A549 (cell line): Measurements from ENCODE around the gene VOPP1. TPM values are rescaled to one million over a fixed set of nuclear protein-coding genes. Genes with fewer than 3 reads are reported as not detected.

Experiments
- ATAC-seq, 2 experiments: fragments of 200-7000 bp in 1 of 2; fragments of >200 bp in 1 of 2; cut with Nextera tagmentation in 1 of 2; cut with Tn5 transposase in 1 of 2; 3 replicates each; pipeline versions ENCODE4 v1.8.0 to v1.9.1; 2018 to 2020; ENCODE audit warnings: mild to moderate bottlenecking in 1 of 2, moderate library complexity in 1 of 2
- CTCF ChIA-PET: fragments of 300-600 bp; sonication (Branson Sonifier 250); formaldehyde crosslinking; extraction: SDS; loops from one replicate; lab custom pipeline; 2021; ENCODE audit warnings: antibody characterized with exemption, inconsistent platforms; lab: Yijun Ruan, JAX
- POLR2A ChIA-PET: fragments of 350-600 bp; formaldehyde crosslinking; extraction: SDS; loops from one replicate; lab custom pipeline; 2021; ENCODE audit warnings: antibody characterized with exemption, inconsistent platforms; lab: Yijun Ruan, JAX
- DNase-seq, 2 experiments: peaks; one replicate each; pipeline versions ENCODE4 v3.0.0 to v3.0.0-alpha.2; 2011 to 2016; ENCODE audit warnings: low read depth in 1 of 2, low spot score in 1 of 2
- FAIRE-seq: peaks from 2 replicates; lab custom pipeline; 2011; peaks lifted over from hg19 to GRCh38; lab: Jason Lieb, UNC
- H3K27ac ChIP-seq, 2 experiments: fragments of >200 bp; sonication (Bioruptor Twin); formaldehyde crosslinking; 3 replicates each; pipeline ENCODE4 v1.5.1; 2016 to 2017
- H3K4me1 ChIP-seq: fragments of >200 bp; sonication (Bioruptor Twin); formaldehyde crosslinking; 3 replicates; pipeline ENCODE4 v1.6.1; 2016
- H3K4me2 ChIP-seq: fragments of >200 bp; sonication (Bioruptor Twin); formaldehyde crosslinking; 3 replicates; pipeline ENCODE4 v1.6.1; 2016
- H3K4me3 ChIP-seq: fragments of >200 bp; sonication (Bioruptor Twin); formaldehyde crosslinking; 3 replicates; pipeline ENCODE4 v1.5.1; 2016
- H3K9me3 ChIP-seq: fragments of >200 bp; sonication (Bioruptor Twin); formaldehyde crosslinking; 3 replicates; pipeline ENCODE4 v1.6.1; 2016
- ATOH8 ChIP-seq: fragments of 250-450 bp; sonication (Bioruptor Pico); IDR thresholded peaks from 2 replicates; pipeline ENCODE4 v1.5.0; 2020; ENCODE audit warnings: low read depth, mild to moderate bottlenecking, moderate library complexity
- BCL3 ChIP-seq: fragments of >200 bp; sonication (Bioruptor Twin); formaldehyde crosslinking; IDR thresholded peaks from 3 replicates; pipeline ENCODE4 v1.6.1; 2016
- CBX8 ChIP-seq: fragments of 200-600 bp; sonication (generic); IDR thresholded peaks from 2 replicates; pipeline ENCODE4 v1.6.1; 2016
- ELK1 ChIP-seq: fragments of 150-350 bp; IDR thresholded peaks from 2 replicates; pipeline ENCODE4 v1.6.1; 2014; ENCODE audit warnings: low read depth, mild to moderate bottlenecking, low read length
- FOSB ChIP-seq: fragments of 250-450 bp; sonication (Bioruptor Pico); IDR thresholded peaks from 2 replicates; pipeline ENCODE4 v1.5.0; 2020; ENCODE audit warnings: mild to moderate bottlenecking, moderate library complexity
- FOSL2 ChIP-seq, 2 experiments: fragments of 450-650 bp in 1 of 2; fragments of >200 bp in 1 of 2; sonication (Bioruptor Twin) in 1 of 2; formaldehyde crosslinking; IDR thresholded peaks; 2 replicates each; pipeline versions ENCODE4 v1.5.0 to v1.6.1; 2016 to 2020; ENCODE audit warnings: mild to moderate bottlenecking in 1 of 2, moderate library complexity in 1 of 2
- HOXB5 ChIP-seq: fragments of 250-450 bp; sonication (Bioruptor Pico); IDR thresholded peaks from 2 replicates; pipeline ENCODE4 v1.5.0; 2020; ENCODE audit warnings: mild to moderate bottlenecking, moderate library complexity
- JUN ChIP-seq, 2 experiments: fragments of >200 bp; sonication (Bioruptor Twin); formaldehyde crosslinking; IDR thresholded peaks; 2 replicates in 1 of 2; 3 replicates in 1 of 2; pipeline ENCODE4 v1.6.1; 2016 to 2017
- MAX ChIP-seq: IDR thresholded peaks from 2 replicates; pipeline ENCODE4 v1.6.1; 2012
- NFE2L2 ChIP-seq: fragments of 150-350 bp; conservative IDR thresholded peaks from 2 replicates; pipeline ENCODE4 v1.6.1; 2014; ENCODE audit warnings: low read length
- NPAS2 ChIP-seq: fragments of 250-450 bp; sonication (Bioruptor Pico); IDR thresholded peaks from 2 replicates; pipeline ENCODE4 v1.8.0; 2022; ENCODE audit warnings: mild to moderate bottlenecking, moderate library complexity, borderline replicate concordance
- PBX3 ChIP-seq: IDR thresholded peaks from 2 replicates; pipeline ENCODE4 v1.6.1; 2012
- POLR2A ChIP-seq: IDR thresholded peaks from 2 replicates; pipeline ENCODE4 v1.6.1; 2012; ENCODE audit warnings: mild to moderate bottlenecking, low read length
- RNF2 ChIP-seq: fragments of 200-600 bp; sonication (generic); IDR thresholded peaks from 2 replicates; pipeline ENCODE4 v1.6.1; 2016; ENCODE audit warnings: low read depth, mild to moderate bottlenecking, antibody characterized with exemption, moderate library complexity, borderline replicate concordance
- TP53 ChIP-seq: fragments of 250-450 bp; sonication (Bioruptor Pico); IDR thresholded peaks from 2 replicates; pipeline ENCODE4 v1.5.0; 2021; ENCODE audit warnings: mild to moderate bottlenecking, moderate library complexity
- USF2 ChIP-seq: fragments of 450-650 bp; IDR thresholded peaks from 2 replicates; pipeline ENCODE4 v1.6.1; 2014; ENCODE audit warnings: antibody characterized with exemption
- ZC3H11A ChIP-seq: fragments of 450-650 bp; IDR thresholded peaks from 2 replicates; pipeline ENCODE4 v1.6.1; 2014; ENCODE audit warnings: antibody characterized with exemption, mild to moderate bottlenecking
- ZFP36 ChIP-seq: fragments of 450-650 bp; IDR thresholded peaks from 2 replicates; pipeline ENCODE4 v1.6.1; 2014; ENCODE audit warnings: borderline replicate concordance; ENCODE audit not compliant: partially characterized antibody
- WGBS: methylation state at CpG from one replicate; pipeline ENCODE4 v1.1.6; 2017; ENCODE audit errors: missing lambda C conversion rate; 5-methylcytosine and 5-hydroxymethylcytosine counted together
- polyA plus RNA-seq, 4 experiments: library from polyadenylated mRNA; depleted of rRNA in 3 of 4; stranded (reverse); fragments of >200 nt; fragmentation: RNase III in 1 of 4; extraction: RNeasy Plus Mini Kit Qiagen cat#74134 plus additional on column Dnase treatment in 1 of 4; gene quantifications; 2 replicates in 3 of 4; 3 replicates in 1 of 4; pipeline ENCODE4 v1.2.3, GENCODE V29; 2011 to 2017

VOPP1 gene
- polyA plus RNA-seq, 2 of the 4 experiments (the other 2 are of a cell fraction) = 68.1 to 73.4 TPM

- 88% methylated on average over 22 of the region's 22 CpGs for WGBS
- CTCF ChIA-PET = interaction anchor here (1.5 kb wide), 1 partner anchor 10 kb away, joined by 3 read pairs; no protein-coding TSS in a partner anchor
- DNase-seq (no peak), ATAC-seq (no peak), FAIRE-seq (no peak)
- Histone ChIP-seq H3K27ac (no peak overlapping the region), H3K4me1 (no peaks in the 10 kb centered on the region), H3K4me3 (no peak overlapping the region), H3K4me2 (no peak overlapping the region), H3K9me3 (no peaks in the 10 kb centered on the region)
- POLR2A ChIA-PET = no interaction called here
- no peak for TF ChIP-seq ELK1
- no peak for TF ChIP-seq PBX3
- TF ChIP-seq HOXB5 (CRISPR knock-in tag) = no peak
- no peak for TF ChIP-seq MAX
- TF ChIP-seq ZC3H11A = no peak
- TF ChIP-seq POLR2A = no peak
- no peak for TF ChIP-seq JUN (IDR thresholded peaks at IDR 0.05)
- no peak for TF ChIP-seq NPAS2 (CRISPR knock-in tag)
- no peak for TF ChIP-seq ATOH8
- no peak for TF ChIP-seq TP53
- TF ChIP-seq ZFP36 = no peak
- no peak for TF ChIP-seq CBX8
- no peak for TF ChIP-seq RNF2
- TF ChIP-seq BCL3 = no peak
- TF ChIP-seq NFE2L2 = no peak
- TF ChIP-seq FOSB (CRISPR knock-in tag) = no peak
- no peak for TF ChIP-seq FOSL2 (IDR thresholded peaks at IDR 0.05)
- TF ChIP-seq FOSL2 (CRISPR knock-in tag; IDR thresholded peaks at IDR 0.05) = no peak
These were observed 97.1 kb downstream of the VOPP1 start for GRCh38 chr7:55474944-55475854.

- no peak for DNase-seq
- no peaks in the 10 kb centered on the region for H3K9me3 ChIP-seq
- H3K4me1 ChIP-seq = no peaks in the 10 kb centered on the region
- no peak for ATAC-seq
- POLR2A ChIA-PET = no interaction called here
- TF ChIP-seq ATOH8 (no peak), USF2 (no peak)
- H3K4me2 ChIP-seq = no peak overlapping the region
- no peak overlapping the region for H3K4me3 ChIP-seq
- no peak for FAIRE-seq
- WGBS = 93% methylated on average over 10 of the region's 10 CpGs
- CTCF ChIA-PET = interaction anchor here (1.5 kb wide), 1 partner anchor 12 kb away, joined by 3 read pairs; no protein-coding TSS in a partner anchor
- H3K27ac ChIP-seq = no peak overlapping the region
These were observed 98.4 kb downstream of the VOPP1 start for GRCh38 chr7:55473932-55474331.
